ENCODE results near the gene WIZ.

Gene WIZ

GRCh38 chr19:15379999-15380647 is 69.6 kb downstream of the WIZ start:
- in situ Hi-C loops (cut with HindIII; ENCODE audit: low sequenced_read_pairs): loop anchor here (5.0 kb wide), 1 partner anchor 88 kb away; no protein-coding TSS in a partner anchor

DNA sequence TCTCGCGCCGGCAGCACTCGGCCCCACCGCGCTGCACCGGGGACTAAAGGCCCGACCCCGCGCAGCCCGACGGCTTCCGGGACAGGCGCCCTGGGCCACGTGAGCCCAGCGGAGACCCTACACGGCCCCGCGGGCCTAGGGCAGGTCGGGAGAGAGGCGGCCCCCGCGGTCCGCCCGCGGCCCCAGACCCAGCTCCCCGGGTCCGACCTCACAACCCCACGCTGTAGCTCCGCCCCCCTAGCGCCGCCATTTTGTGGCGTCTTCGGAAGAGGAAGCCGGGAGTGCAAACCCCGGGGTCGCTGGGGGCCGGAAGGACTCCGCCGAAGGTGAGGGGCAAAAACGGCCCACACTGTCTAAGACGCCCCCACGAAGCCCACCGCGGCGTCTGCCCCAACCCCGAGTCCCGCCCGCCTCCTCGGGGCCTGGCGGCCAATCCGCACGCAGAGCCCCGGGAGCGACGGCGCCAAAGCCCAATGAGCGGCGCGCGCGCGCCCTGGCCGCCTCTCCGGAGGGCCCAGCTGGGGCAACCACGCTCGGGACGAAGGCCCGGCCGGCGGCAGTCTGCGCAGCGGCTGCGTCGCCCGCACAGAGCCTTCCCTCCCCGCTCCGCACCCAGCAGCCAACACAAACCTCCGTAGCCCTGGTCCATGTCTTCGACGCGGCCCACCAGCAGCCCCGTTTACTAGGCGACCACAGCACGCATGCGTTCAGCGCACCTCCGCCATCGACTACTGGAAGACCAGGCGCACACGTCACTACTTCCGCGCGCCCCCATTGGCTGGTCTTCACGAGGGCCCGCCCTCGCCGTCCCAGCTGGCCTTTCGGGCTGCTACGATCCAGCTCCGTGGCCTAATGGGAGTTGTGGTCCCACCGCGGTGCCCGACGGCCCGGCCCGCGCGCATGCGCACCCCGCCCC is 70.4 kb downstream of the WIZ start, which contains the start of gene AKAP8:
Gene AKAP8 (minus strand): TSS at position 705 of the 916 bp plus-strand sequence. CDS start 56 bp downstream, at position 649.
- in situ Hi-C loops (cut with HindIII; ENCODE audit: low sequenced_read_pairs): loop anchor here (5.0 kb wide), 1 partner anchor 87 kb away; no protein-coding TSS in a partner anchor

DNA sequence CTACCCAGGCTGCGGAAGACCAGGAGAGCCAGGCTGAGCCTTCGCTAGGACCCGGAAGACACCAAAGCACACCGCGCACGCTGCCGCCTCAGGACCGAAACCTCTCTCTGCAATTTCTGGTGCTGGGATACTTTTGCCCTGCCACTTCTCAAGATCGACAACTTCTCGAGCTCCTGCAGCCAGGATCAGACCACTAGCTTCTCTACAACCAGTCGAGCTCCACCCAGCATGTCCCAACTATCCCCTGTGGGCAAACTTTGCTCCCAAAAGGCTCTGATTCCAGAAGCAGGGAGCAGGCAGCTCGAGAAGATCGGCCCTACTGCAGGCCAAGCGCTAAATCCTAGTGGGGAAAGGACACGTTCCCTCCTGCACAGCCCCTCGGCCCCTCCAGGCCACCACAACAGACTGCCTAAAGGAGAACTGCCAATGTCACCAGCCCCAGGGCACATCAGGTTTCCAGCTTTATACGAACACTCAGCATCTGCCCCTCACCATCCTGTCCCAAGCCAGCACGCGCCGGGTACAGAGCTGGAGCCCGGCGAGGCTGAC is 71.1 kb downstream of the WIZ start:
- in situ Hi-C loops (cut with HindIII; ENCODE audit: low sequenced_read_pairs): loop anchor here (5.0 kb wide), 1 partner anchor 86 kb away; no protein-coding TSS in a partner anchor

- in situ Hi-C loops (cut with HindIII; ENCODE audit: low sequenced_read_pairs): loop anchor here (5.0 kb wide), 1 partner anchor 83 kb away; no protein-coding TSS in a partner anchor
Observed at GRCh38 chr19:15374796-15375440, 74.8 kb downstream of the WIZ start.

GRCh38 chr19:15374105-15374651 is 75.6 kb downstream of the WIZ start:
- in situ Hi-C loops (cut with HindIII; ENCODE audit: low sequenced_read_pairs): no loop called here

DNA sequence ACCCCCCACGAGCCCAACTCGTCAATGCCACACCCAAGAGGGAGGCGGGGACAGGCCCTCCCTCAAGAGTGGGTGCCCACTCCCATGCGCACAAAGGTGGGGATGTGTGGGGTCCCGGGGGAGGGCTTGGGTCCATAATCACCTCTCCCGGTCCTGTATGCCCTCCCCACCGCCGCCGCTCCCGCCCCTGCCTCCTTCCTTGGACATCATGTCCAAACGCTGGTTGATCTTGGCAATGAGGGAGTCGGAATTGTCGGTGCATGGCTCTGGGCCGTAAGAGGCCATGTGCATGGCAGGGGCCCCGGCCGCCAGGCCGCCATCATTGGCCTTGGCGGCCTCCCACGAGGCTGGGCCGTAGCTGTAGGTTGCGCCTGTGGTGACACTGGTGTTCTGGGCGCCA is 76.1 kb downstream of the WIZ start:
- in situ Hi-C loops (cut with HindIII; ENCODE audit: low sequenced_read_pairs): no loop called here

- in situ Hi-C loops (cut with HindIII; ENCODE audit: low sequenced_read_pairs): no loop called here
Observed at GRCh38 chr19:15372891-15373301, 76.9 kb downstream of the WIZ start.

GRCh38 chr19:15372470-15372869 is 77.3 kb downstream of the WIZ start:
- in situ Hi-C loops (cut with HindIII; ENCODE audit: low sequenced_read_pairs): no loop called here

DNA sequence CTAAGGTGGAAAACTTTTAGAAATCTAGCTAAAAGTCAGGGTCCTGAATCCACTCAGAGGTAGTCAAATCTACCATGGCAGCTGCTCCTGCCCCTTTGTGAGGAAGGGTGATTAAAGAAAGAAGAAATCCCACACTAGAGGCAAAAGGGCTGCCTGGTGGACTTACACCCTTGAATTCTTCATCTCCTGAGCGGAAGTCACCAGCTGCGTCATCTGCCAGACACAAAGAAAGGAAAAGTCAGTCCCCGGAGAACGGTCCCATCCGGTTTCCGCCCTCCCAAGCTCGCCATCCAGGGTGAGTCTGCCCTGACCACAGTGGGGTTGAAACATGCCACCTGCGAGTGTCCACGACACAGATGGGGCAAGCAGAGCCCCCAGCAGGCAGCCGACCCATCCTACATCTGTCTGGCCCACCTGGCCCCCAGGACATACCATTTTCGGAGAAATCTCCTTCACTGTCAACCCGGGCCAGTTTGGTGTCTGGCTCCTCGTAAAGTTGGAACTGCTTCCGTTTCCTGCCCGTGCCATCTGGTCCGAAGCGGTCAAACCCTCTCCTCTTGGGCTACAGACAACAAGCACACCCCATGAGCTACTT is 77.9 kb downstream of the WIZ start:
- in situ Hi-C loops (cut with HindIII; ENCODE audit: low sequenced_read_pairs): no loop called here

DNA sequence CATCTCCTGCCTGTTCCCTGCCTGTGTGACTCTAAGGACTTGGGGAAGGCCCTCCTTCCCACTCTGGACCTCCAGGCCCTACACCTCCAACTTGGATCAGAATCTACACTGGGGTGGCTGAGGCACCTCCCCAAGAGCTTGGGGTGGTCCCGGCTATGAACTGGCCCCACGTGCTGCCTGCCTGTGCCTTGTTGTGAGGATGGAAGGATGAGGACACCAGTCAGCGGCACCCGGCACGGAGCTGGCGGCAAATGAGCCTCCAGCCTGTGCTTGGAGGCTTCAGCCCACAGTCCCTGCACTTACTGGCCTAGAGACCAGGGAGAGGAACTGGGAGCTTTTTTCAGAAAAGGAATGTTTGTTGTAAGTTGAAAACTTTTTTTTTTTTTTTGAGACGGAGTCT is 78.6 kb downstream of the WIZ start:
- in situ Hi-C loops (cut with HindIII; ENCODE audit: low sequenced_read_pairs): no loop called here
